HG03354 (cell line): Measurements from ENCODE around the gene CCNQ.

Source experiments
- ATAC-seq: cut with Tn5 transposase; IDR thresholded peaks from one replicate; pipeline ENCODE4 v1.9.1; 2021; ENCODE audit warnings: mild to moderate bottlenecking; ENCODE audit not compliant: unreplicated experiment, poor library complexity, severe bottlenecking

The CCNQ gene

GRCh38 chrX:153638041-153638371 is 39.1 kb upstream of the CCNQ start:
- ATAC-seq, result no peak

GRCh38 chrX:153637121-153638040 is 38.4 kb upstream of the CCNQ start:
- ATAC-seq, result no peak

GRCh38 chrX:153636716-153637115 is 37.8 kb upstream of the CCNQ start:
- no peak for ATAC-seq

- ATAC-seq, result no peak
These were observed 37.1 kb upstream of the CCNQ start for GRCh38 chrX:153635788-153636668.

DNA sequence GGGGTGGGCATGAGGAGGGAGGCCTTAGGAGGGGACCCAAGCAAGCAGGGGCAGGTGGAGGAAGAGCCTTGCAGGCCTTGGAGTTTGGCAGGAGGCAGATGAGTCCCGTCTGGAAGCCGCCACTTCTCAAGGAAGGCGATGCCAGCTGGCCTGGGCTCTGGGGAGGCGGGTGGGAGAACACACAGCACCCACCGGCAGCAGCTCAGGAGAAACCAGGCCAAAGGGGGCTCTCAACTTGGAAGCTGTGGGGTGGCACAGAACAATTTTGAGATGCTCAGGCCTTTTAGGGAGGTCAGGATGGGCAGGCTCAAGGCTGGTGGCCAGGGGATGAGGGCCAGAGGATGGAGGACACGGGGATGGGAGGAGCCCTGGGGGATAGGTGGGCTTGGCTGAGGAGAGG is 36.4 kb upstream of the CCNQ start:
- ATAC-seq, result no peak

- ATAC-seq, result no peak
These were observed 35.9 kb upstream of the CCNQ start for GRCh38 chrX:153634832-153635231.

DNA sequence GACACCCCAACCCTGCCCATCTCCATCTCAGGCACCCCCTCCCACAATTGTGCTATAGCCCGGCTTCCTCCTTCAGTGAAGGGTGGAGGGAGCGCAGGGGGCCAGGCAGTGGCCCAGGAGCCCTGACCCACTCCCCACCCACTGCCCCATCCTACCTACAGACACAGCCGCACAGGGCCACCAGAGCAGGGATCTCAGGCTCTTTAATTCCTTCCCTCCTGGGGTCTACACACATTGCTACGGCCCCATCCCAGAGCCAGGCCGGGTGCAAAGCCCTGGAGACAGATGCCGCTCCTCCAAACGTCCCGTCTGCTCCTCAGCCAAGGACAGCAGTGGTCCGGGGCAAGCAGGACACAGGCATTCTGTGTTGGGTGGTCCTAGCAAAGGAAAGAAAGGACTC is 35.3 kb upstream of the CCNQ start:
- no peak for ATAC-seq

- ATAC-seq, result no peak
These were observed 34.8 kb upstream of the CCNQ start for GRCh38 chrX:153633607-153634180.

- no peak for ATAC-seq
These were observed 34.1 kb upstream of the CCNQ start for GRCh38 chrX:153633048-153633447.

DNA sequence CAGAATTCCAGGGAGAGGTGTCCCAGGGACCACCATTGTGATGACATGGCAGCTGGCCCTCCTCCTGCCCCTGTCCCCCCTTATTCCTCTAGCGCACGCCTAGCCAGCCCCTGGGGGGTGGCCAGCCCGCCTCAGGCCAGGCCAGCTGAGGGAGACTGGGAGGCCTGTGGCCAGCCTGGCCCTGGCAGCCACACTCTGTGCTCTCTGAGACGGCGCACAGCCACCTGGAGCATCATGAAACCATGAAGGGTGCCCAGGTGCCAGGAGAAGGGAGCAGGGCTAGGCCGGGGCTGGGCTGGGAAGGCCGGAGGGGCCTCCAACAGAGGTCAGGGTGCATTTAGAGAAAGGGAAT is 33.6 kb upstream of the CCNQ start:
- no peak for ATAC-seq

- ATAC-seq, result no peak
These were observed 33.1 kb upstream of the CCNQ start for GRCh38 chrX:153631907-153632594.

GRCh38 chrX:153631346-153631745 is 32.4 kb upstream of the CCNQ start:
- no peak for ATAC-seq

DNA sequence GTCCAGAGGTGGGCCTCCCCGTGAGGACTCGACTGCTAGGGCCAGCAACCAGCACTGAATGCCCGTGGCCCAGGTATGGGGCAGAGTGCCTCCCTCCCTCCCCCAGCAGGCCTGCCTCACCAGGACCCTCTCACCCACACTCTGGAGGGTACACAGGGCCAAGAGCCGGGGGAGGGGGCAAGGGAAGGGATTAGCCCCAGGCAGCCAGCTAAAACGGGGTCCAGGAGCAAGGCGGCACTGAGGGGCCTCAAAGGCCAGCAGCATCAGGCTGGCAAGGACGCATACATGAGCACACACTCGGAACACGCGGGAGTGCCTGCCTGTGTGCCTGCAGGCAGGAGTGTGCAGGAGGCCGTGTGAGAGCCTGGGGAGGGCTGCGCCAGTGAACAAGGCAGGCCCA is 29.7 kb upstream of the CCNQ start:
- no peak for ATAC-seq

GRCh38 chrX:153628129-153628528 is 29.2 kb upstream of the CCNQ start:
- ATAC-seq, result no peak

DNA sequence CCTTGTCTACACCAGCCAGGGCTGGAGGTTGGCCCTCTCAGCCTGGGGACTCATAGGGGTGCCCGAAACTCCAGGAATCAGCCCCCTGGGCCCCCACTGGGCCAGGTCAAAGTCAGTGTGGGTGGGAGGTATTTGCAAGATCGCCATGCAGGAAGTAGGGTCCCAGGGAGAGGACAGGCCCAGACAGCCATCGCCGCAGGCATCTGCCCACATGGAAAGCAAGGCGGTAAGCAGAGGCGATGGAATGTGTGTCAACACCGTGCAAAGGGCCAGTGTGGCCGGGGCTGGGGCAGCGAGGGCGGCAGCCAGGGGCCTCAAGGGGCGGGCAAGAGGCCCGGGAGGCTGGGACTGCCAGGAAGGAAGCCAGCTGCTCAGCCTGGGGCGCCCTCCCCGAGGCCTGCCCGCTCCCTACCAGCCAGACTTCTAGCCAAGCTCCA is 28.8 kb upstream of the CCNQ start:
- ATAC-seq, result no peak

- no peak for ATAC-seq
These were observed 28.1 kb upstream of the CCNQ start for GRCh38 chrX:153626863-153627674.

- ATAC-seq, result no peak
These were observed 27.2 kb upstream of the CCNQ start for GRCh38 chrX:153626025-153626633.

DNA sequence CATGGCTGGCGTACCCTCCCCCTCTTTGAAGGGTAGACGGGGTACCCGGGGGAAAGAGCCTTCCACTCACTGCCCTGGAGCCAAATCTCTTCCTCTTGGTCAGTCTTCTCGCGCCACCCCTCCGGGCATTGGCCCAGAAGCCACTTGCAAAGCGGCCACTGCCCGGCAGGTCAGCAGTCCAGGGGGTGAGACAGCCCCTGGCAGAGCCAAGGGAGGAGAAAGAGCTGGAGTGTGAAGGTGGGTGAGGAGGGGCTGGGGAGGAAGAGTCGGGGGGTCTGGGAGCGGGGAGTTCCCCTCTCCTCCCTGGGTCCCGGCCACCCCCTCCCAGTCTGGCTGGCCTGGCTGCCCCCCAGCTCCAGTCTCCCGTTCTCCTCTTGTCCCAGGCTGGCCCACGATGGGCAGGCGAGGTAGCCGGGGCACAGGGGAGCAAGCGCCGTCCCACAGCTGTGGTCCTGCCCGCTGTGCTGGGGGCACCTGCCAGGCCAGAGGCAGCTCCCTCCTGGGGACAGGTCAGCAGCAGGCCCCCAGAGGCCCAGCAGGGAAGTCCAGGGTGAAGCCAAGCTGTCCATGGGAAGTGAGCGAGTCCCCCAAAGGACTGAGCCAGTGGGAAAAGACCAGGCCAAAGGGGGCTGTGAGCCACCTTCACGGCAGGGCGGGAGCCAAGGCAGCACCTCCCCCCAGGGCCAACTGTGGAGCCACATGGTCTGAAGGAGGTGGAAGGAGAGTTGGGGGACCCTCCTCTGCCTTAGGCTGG is 26.5 kb upstream of the CCNQ start:
- ATAC-seq, result no peak
